PFSK-1 (cell line): ENCODE data around the gene RAB44.

ENCODE experiments used
- FOXP2 ChIP-seq: optimal IDR thresholded peaks from 2 replicates; pipeline ENCODE3; 2011; ENCODE audit warnings: borderline replicate concordance, control low read depth, inconsistent platforms; ENCODE audit not compliant: insufficient read depth; ENCODE audit errors: extremely low read length, extremely low read depth
- POLR2AphosphoS5 ChIP-seq: IDR thresholded peaks from 2 replicates; pipeline ENCODE4 v1.6.1; 2012; ENCODE audit warnings: low read depth, mild to moderate bottlenecking, control low read depth, low read length, moderate library complexity
- REST ChIP-seq, 2 experiments: IDR thresholded peaks; 2 replicates each; pipeline versions ENCODE4 v1.6.1 to v1.8.0; 2011 to 2012; ENCODE audit warnings: low read depth in 2 of 2, low read length in 2 of 2, control low read depth in 1 of 2, inconsistent platforms in 1 of 2, mild to moderate bottlenecking in 1 of 2, moderate library complexity in 1 of 2; ENCODE audit not compliant: insufficient read depth in 1 of 2
- SIN3A ChIP-seq: IDR thresholded peaks from 2 replicates; pipeline ENCODE4 v1.6.1; 2012; ENCODE audit warnings: mild to moderate bottlenecking, low read length, moderate library complexity, borderline replicate concordance; ENCODE audit not compliant: insufficient read depth
- TAF1 ChIP-seq: IDR thresholded peaks from 2 replicates; pipeline ENCODE4 v1.6.1; 2012; ENCODE audit warnings: low read length, control low read depth, borderline replicate concordance; ENCODE audit not compliant: insufficient read depth

Gene RAB44

DNA sequence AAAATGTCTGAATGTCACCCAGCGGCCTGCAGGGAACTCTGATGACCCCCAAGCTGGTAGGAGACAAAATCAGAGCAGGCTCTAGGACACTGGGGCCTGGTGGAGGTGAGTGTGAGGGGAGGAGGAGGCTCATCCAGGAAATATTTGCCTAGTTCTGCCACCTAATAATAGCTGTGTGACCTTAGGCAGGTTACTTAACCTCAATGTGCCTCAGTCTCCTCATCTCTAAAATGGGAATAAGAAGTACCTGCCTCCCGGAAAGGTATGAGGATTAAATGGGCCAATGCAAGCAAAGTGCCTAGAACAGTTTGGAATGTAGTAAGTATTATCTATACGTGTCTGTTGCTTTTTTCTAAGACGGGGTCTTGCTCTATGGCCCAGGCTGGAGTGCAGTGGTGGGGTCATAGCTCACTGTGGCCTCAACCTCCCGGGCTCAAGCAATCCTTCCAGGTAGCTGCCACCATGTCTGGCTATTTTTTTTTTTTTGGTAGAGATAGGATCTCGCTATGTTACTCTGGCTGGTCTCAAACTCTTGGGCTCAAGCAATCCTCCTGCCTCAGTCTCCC lies 60.4 kb downstream of the RAB44 start:
- TF ChIP-seq SIN3A (no peak), REST (IDR thresholded peaks at IDR 0.05; ENCODE audit: insufficient read depth in 1 of 2, low read depth in 2 of 2, low read length in 2 of 2) (no peak), TAF1 (no peak), POLR2AphosphoS5 (no peak), FOXP2 (no peak)

DNA sequence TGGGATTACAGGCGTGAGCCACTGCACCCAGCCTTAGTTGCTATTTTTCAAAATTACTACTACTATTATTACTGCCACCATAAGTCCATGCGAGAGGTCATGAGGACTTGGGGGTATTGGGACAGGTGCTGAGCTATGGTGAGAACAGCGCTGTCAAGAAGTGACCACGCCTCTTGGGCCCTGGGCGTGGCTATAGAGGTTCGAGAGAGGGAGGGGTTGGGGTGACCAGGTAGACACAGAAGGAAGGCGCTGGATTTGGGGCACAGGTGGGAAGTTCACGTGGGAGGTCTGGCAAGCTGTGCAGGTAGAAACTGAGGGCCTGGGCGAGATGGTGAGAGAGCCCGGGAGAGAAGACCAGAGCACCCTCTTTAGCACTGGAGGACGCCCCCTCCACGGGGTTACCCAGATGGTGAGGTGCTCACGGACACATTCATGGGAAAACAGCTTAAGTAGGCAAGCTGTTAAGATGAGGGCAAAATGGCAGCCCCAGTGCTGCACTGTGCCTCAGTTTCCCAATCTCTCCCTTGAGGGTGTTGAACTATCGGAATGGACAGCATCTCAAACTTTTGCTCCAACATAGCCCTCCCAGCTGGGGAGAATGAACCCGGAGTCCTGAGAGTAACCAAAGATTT lies 61.0 kb downstream of the RAB44 start:
- TF ChIP-seq FOXP2 (no peak), REST (IDR thresholded peaks at IDR 0.05; ENCODE audit: insufficient read depth in 1 of 2, low read depth in 2 of 2, low read length in 2 of 2) (no peak), SIN3A (no peak), POLR2AphosphoS5 (no peak), TAF1 (no peak)

DNA sequence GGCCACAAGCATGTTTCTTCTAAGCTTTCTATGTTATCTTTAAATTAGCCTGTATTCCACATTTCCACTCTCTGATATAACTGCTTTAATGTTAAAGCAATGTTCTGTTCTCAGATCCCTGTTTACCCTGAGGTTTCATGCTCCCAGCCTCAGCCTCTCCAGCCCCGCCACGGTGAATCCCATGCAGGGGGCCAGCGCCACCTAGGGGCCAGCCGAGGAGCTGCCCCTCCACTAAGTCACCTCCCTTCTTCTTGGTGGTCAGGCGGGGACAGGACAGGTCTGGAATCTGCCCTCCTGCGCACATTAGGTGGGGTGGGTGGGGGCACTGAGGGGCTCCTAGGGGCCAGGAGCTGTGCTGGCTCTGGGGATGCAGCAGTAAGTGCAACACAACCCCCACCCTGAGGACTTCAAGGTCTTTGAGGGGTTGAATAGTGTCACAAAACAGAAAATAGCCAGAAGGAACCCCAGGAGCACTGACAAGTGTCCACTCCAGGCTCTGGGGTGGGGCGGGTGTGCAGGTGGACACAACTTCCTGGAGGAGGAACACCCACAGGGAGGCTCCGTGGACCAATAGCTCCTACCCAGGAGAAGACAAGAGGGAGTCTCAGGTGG lies 61.6 kb downstream of the RAB44 start:
- no peak for TF ChIP-seq TAF1
- TF ChIP-seq FOXP2, result peak; percentile 62

DNA sequence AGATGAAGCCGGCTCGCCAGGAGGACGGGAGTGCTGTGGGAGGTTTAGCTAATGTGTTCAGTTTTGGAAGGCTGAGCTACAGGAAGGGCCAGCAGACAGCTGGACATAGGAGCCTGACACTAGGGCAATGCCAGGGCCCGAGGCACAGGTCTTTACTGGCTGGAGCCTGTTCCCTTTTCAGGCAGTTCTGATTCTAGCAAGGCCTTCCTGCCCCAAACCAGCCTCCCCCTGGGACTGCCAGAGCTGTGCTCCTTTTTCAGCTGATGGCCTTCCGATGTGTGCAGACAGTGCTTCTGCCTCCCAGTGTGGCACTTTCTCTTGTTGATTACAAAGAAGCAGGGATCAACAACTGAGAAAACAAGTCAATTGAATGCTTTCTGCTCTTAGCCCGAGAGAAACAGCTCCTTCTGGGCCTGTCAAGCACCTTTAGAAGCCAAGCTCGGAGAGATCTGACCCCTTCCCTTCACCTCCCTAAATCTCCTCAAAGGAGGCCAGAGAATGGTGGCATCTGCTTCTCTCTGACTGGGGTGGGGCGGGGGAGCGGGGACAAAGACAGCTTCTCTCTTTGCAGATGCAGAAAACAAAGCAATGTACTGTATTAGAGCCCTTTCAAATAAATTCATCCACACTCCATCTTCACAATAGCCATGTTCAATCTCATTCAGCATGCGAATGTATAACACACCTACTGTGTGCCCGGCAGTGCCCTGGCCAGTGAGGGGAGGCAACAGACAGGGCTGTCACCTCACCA lies 63.2 kb downstream of the RAB44 start:
- TF ChIP-seq SIN3A, result no peak
- no peak for TF ChIP-seq TAF1
- TF ChIP-seq REST (IDR thresholded peaks at IDR 0.05; ENCODE audit: insufficient read depth in 1 of 2, low read depth in 2 of 2, low read length in 2 of 2), result no peak
- TF ChIP-seq POLR2AphosphoS5, result no peak
- TF ChIP-seq FOXP2, result no peak

GRCh38 chr6:36762123-36762522 lies 64.5 kb downstream of the RAB44 start:
- TF ChIP-seq POLR2AphosphoS5 (no peak), SIN3A (no peak), FOXP2 (no peak), TAF1 (no peak), REST (IDR thresholded peaks at IDR 0.05; ENCODE audit: insufficient read depth in 1 of 2, low read depth in 2 of 2, low read length in 2 of 2) (no peak)
